MCF 10A (cell line): ENCODE results near the gene NRIP2. TPM values are rescaled to one million over a fixed set of nuclear protein-coding genes. Genes with fewer than 3 reads are reported as not detected.

Experiments
- BruUV-seq: library from RNA; stranded (reverse); fragments of 400-500 nt; replicated peaks from 2 replicates; lab custom pipeline; 2021; lab: Mats Ljungman, UMichigan
- CTCF ChIA-PET: fragments of 300-600 bp; sonication (Branson Sonifier 250); formaldehyde crosslinking; extraction: SDS; loops from one replicate; lab custom pipeline; 2021; ENCODE audit warnings: antibody characterized with exemption, inconsistent platforms; lab: Yijun Ruan, JAX
- POLR2A ChIA-PET: fragments of 300-600, 350-650 bp; sonication (Branson Sonifier 250); formaldehyde crosslinking; extraction: SDS; loops from one replicate; lab custom pipeline; 2020; ENCODE audit warnings: antibody characterized with exemption, inconsistent platforms; lab: Yijun Ruan, JAX
- DNase-seq: peaks from one replicate; pipeline ENCODE4 v3.0.0-alpha.2; 2018; ENCODE audit not compliant: unreplicated experiment
- H3K27ac Mint-ChIP-seq: one replicate; pipeline ENCODE4 v1.8.0; 2022; ENCODE audit warnings: mild to moderate bottlenecking, low read depth, mixed read lengths; ENCODE audit not compliant: unreplicated experiment
- H3K27me3 Mint-ChIP-seq: one replicate; pipeline ENCODE4 v1.8.0; 2022; ENCODE audit warnings: mixed read lengths; ENCODE audit not compliant: insufficient read depth, unreplicated experiment
- H3K36me3 Mint-ChIP-seq: one replicate; pipeline ENCODE4 v1.8.0; 2022; ENCODE audit warnings: mild to moderate bottlenecking, moderate library complexity, mixed read lengths; ENCODE audit not compliant: insufficient read depth, unreplicated experiment
- H3K4me1 Mint-ChIP-seq: one replicate; pipeline ENCODE4 v1.8.0; 2022; ENCODE audit warnings: mixed read lengths; ENCODE audit not compliant: insufficient read depth, unreplicated experiment
- H3K4me3 Mint-ChIP-seq: one replicate; pipeline ENCODE4 v1.8.0; 2022; ENCODE audit warnings: mild to moderate bottlenecking, moderate library complexity, mixed read lengths; ENCODE audit not compliant: unreplicated experiment
- H3K9me3 Mint-ChIP-seq: one replicate; pipeline ENCODE4 v1.8.0; 2022; ENCODE audit warnings: mixed read lengths; ENCODE audit not compliant: unreplicated experiment
- intact Hi-C: fragments of 100-400 bp; cut with micrococcal nuclease; formaldehyde crosslinking; loops from 2 replicates; pipeline ENCODE4 v1.14.1; 2022
- total RNA-seq: library from RNA; stranded (reverse); gene quantifications from 2 replicates; pipeline ENCODE4 v1.2.3, GENCODE V29; 2022
- TF ChIP-seq, protein P1 (sequence below): fragments of 200-600 bp; IDR thresholded peaks from one replicate; pipeline ENCODE4 v1.8.0; 2022; ENCODE audit warnings: antibody characterized with exemption, mild to moderate bottlenecking; ENCODE audit not compliant: unreplicated experiment

The NRIP2 gene
- total RNA-seq, 1 experiment from 2014 or later, result not detected

DNA sequence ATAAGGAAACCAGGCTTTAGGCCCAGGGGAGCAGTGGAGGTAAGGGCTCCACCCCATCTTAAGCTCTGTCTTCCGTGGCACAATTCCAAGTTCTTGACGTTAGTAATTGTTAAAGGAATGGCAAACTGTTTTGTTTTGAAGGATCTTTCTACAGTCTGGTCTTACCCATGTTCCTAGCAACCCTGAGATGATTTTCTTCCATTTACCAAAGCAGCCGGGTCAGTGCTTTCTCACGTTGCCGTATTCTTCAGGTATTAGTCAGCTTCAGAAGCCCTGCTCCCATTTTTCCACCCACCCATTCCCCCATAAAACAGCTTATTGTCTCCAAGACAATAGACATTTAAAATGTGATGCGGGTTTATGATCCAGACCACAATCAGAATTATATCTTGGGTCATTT, 10.3 kb downstream of the NRIP2 start:
- intact Hi-C loops, result no loop called here
- no peaks in the 10 kb centered on the region for H3K4me1 Mint-ChIP-seq
- no peak overlapping the region for H3K27ac Mint-ChIP-seq
- no peaks in the 10 kb centered on the region for H3K27me3 Mint-ChIP-seq
- H3K9me3 Mint-ChIP-seq, result no peaks in the 10 kb centered on the region
- H3K4me3 Mint-ChIP-seq, result no peak overlapping the region
- ChIA-PET CTCF (interaction anchor here (0.6 kb wide), 1 partner anchor 395 kb away, joined by 4 read pairs; no protein-coding TSS in a partner anchor), POLR2A (no interaction called here)
- TF ChIP-seq, protein P1, sequence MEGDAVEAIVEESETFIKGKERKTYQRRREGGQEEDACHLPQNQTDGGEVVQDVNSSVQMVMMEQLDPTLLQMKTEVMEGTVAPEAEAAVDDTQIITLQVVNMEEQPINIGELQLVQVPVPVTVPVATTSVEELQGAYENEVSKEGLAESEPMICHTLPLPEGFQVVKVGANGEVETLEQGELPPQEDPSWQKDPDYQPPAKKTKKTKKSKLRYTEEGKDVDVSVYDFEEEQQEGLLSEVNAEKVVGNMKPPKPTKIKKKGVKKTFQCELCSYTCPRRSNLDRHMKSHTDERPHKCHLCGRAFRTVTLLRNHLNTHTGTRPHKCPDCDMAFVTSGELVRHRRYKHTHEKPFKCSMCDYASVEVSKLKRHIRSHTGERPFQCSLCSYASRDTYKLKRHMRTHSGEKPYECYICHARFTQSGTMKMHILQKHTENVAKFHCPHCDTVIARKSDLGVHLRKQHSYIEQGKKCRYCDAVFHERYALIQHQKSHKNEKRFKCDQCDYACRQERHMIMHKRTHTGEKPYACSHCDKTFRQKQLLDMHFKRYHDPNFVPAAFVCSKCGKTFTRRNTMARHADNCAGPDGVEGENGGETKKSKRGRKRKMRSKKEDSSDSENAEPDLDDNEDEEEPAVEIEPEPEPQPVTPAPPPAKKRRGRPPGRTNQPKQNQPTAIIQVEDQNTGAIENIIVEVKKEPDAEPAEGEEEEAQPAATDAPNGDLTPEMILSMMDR, result no peak
- BruUV-seq, result no TSS peak
- H3K36me3 Mint-ChIP-seq, result peaks cover 63% of the 10 kb centered on the region
- no peak for DNase-seq

- DNase-seq, result no peak
- TF ChIP-seq, protein P1, result no peak
- BruUV-seq, result no TSS peak
- Mint-ChIP-seq H3K36me3 (peaks cover 64% of the 10 kb centered on the region), H3K4me1 (no peaks in the 10 kb centered on the region), H3K27ac (no peak overlapping the region), H3K27me3 (no peaks in the 10 kb centered on the region), H3K9me3 (no peaks in the 10 kb centered on the region), H3K4me3 (no peak overlapping the region)
- POLR2A ChIA-PET, result no interaction called here
- CTCF ChIA-PET, result no interaction called here
- intact Hi-C loops, result no loop called here
These were observed 11.4 kb downstream of the NRIP2 start for GRCh38 chr12:2823483-2823882.

DNA sequence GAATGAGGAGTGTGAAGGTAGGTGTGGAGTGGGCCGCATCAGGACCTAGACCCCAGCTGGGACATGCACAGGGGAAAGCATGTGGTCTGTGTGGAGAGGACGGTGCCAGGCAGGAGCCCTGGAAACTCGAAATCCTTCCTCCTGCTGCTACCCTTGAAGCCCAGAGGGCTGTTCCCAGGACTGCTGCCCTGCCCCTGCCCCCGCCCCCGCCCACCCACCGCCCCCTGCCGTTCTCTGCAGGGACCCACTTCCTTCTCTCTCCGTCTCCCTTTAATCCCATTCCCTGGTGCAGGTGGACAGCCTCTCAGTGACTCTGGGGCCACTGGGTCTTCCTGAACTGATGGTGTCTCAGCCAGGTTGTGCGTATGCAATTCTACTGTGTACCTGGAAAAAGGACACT, 14.4 kb downstream of the NRIP2 start:
- intact Hi-C loops, result no loop called here
- peaks cover 62% of the 10 kb centered on the region for H3K36me3 Mint-ChIP-seq
- H3K9me3 Mint-ChIP-seq, result no peaks in the 10 kb centered on the region
- DNase-seq, result no peak
- TF ChIP-seq, protein P1, result no peak
- POLR2A ChIA-PET, result no interaction called here
- H3K27ac Mint-ChIP-seq, result no peak overlapping the region
- no peaks in the 10 kb centered on the region for H3K27me3 Mint-ChIP-seq
- CTCF ChIA-PET, result interaction anchor here (1.4 kb wide), 1 partner anchor 36 kb away, joined by 5 read pairs; no protein-coding TSS in a partner anchor
- H3K4me1 Mint-ChIP-seq, result no peaks in the 10 kb centered on the region
- H3K4me3 Mint-ChIP-seq, result no peak overlapping the region
- no TSS peak for BruUV-seq

- intact Hi-C loops, result no loop called here
- BruUV-seq, result no TSS peak
- CTCF ChIA-PET, result interaction anchor here (1.4 kb wide), 1 partner anchor 36 kb away, joined by 5 read pairs; no protein-coding TSS in a partner anchor
- TF ChIP-seq, protein P1, result no peak
- no peak for DNase-seq
- no peaks in the 10 kb centered on the region for H3K9me3 Mint-ChIP-seq
- POLR2A ChIA-PET, result interaction anchor here (0.8 kb wide), 1 partner anchor 19 kb away, joined by 3 read pairs; no protein-coding TSS in a partner anchor
- H3K4me1 Mint-ChIP-seq, result peaks cover under 1% of the 10 kb centered on the region
- no peak overlapping the region for H3K27ac Mint-ChIP-seq
- H3K4me3 Mint-ChIP-seq, result no peak overlapping the region
- peaks cover 63% of the 10 kb centered on the region for H3K36me3 Mint-ChIP-seq
- H3K27me3 Mint-ChIP-seq, result no peaks in the 10 kb centered on the region
These were observed 15.0 kb downstream of the NRIP2 start for GRCh38 chr12:2819810-2820209.
